Epithelial cell of proximal tubule (primary cell): ENCODE results near the gene KLKB1. TPM values are rescaled to one million over a fixed set of nuclear protein-coding genes. Genes with fewer than 3 reads are reported as not detected.

Source experiments
- DNase-seq: peaks from one replicate; pipeline ENCODE4 v3.0.0-alpha.2; 2011; ENCODE audit warnings: low read depth
- H3K4me3 ChIP-seq: 2 replicates; pipeline ENCODE4 v1.5.1; 2011; ENCODE audit warnings: low read depth, mild to moderate bottlenecking, low read length
- total RNA-seq: library from RNA; depleted of rRNA; stranded (reverse); fragments of >200 nt; gene quantifications from 2 replicates; pipeline ENCODE4 v1.2.3, GENCODE V29; 2015
- TF ChIP-seq, protein P1 (sequence below): conservative IDR thresholded peaks from 2 replicates; pipeline ENCODE4 v1.5.1; 2012; ENCODE audit warnings: low read depth, mild to moderate bottlenecking, low read length

Gene KLKB1
- total RNA-seq, 1 donor from 2014 or later, result not detected

- no peak for DNase-seq
- TF ChIP-seq, protein P1, sequence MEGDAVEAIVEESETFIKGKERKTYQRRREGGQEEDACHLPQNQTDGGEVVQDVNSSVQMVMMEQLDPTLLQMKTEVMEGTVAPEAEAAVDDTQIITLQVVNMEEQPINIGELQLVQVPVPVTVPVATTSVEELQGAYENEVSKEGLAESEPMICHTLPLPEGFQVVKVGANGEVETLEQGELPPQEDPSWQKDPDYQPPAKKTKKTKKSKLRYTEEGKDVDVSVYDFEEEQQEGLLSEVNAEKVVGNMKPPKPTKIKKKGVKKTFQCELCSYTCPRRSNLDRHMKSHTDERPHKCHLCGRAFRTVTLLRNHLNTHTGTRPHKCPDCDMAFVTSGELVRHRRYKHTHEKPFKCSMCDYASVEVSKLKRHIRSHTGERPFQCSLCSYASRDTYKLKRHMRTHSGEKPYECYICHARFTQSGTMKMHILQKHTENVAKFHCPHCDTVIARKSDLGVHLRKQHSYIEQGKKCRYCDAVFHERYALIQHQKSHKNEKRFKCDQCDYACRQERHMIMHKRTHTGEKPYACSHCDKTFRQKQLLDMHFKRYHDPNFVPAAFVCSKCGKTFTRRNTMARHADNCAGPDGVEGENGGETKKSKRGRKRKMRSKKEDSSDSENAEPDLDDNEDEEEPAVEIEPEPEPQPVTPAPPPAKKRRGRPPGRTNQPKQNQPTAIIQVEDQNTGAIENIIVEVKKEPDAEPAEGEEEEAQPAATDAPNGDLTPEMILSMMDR, result no peak
Observed at GRCh38 chr4:186283311-186283710, 56.0 kb downstream of the KLKB1 start.

GRCh38 chr4:186285147-186285546, 57.8 kb downstream of the KLKB1 start:
- DNase-seq, result no peak

More at GRCh38 chr4:186283311-186283710, 56.0 kb downstream of the KLKB1 start:
- no peak overlapping the region for H3K4me3 ChIP-seq

DNA sequence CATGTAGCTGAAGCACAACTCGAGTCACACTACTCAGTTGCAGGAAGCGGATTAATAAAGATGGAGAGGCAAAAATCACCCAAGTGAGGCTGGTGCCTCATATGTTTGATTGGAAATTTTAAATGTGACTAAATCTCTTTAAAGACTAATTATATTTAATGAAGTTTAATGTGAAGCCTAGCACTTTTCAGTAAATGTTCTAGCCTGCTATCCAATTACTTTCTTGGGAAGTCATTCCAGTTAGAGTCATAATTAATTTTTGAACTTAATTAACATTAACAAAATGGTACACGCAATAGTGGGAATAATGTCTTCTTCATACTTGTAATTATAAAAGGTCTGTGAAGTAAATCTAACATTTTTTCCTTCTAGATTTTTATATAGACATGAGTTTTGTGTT, 59.3 kb downstream of the KLKB1 start:
- H3K4me3 ChIP-seq, result no peak overlapping the region
- DNase-seq, result no peak
- TF ChIP-seq, protein P1, result no peak

More at GRCh38 chr4:186285147-186285546, 57.8 kb downstream of the KLKB1 start:
- TF ChIP-seq, protein P1, result no peak
- no peak overlapping the region for H3K4me3 ChIP-seq

DNA sequence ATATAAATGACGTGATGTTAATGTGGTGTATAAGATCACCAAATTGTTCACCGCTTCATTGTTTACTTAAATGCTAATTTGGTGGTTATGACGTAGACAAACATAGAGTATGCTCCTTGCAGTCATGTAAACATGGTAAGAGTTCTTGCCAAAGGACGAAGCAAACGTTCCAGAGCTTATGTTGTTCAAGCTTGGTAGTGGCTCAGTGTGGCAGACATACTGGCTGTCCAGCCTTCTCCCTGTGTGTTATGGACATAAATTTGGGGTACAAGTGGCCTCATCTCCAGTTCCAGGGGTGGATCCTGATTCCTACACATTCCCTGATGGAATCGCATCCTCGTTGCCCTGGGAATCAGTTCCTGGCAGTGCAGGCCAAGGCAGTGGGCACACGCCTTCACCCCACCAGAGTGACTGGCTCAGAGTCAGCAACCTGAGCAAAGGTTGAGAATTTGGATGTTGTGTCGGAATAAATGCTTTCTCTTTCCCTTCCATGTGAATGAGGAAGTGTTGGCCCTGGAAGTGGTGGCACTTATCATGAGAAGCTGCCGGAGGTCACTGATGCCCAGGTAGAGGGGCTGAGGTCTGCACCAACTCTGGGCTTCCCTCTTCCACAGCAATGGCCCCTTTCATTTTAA, 64.1 kb downstream of the KLKB1 start:
- DNase-seq, result no peak
- no peak overlapping the region for H3K4me3 ChIP-seq
- TF ChIP-seq, protein P1, result no peak

DNA sequence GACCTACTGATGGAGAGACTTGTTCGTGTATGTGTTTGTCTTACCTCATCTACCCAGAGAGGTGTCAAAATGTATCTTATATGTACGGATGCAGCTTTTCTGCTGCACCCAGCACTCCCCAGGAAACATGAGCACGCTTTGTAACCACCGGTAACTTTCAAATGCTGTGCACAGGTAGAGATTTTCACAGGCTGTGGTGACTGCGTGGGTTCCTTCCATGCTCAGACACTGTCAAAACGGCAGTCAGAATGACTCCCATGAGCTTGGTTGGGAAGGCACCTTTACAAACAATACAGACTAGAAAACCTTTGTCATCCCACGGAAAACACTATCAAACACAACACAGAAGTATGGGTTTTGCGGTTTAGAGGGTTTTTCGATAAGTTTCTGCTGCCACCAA, 66.9 kb downstream of the KLKB1 start:
- no peak for DNase-seq
- TF ChIP-seq, protein P1, result no peak
- H3K4me3 ChIP-seq, result no peak overlapping the region

- DNase-seq, result no peak
- TF ChIP-seq, protein P1, result no peak
Observed at GRCh38 chr4:186296481-186296880, 69.2 kb downstream of the KLKB1 start.

More at GRCh38 chr4:186296481-186296880, 69.2 kb downstream of the KLKB1 start:
- H3K4me3 ChIP-seq, result no peak overlapping the region
